Measurements from ENCODE around the gene AUTS2. TPM values are rescaled to one million over a fixed set of nuclear protein-coding genes. Genes with fewer than 3 reads are reported as not detected.

Gene AUTS2
- total RNA-seq, 1 experiment from 2014 or later, result 50.0 TPM

- TF ChIP-seq KAT7 (CRISPR knock-in tag; IDR thresholded peaks at IDR 0.05; ENCODE audit: borderline replicate concordance), result no peak
Measured at GRCh38 chr7:69994218-69994617, 395.9 kb downstream of the AUTS2 start (continued).

- no peak overlapping the region for H3K4me3 Mint-ChIP-seq
Measured at GRCh38 chr7:69994886-69995542, 396.7 kb downstream of the AUTS2 start.

GRCh38 chr7:69996121-69996520 lies 397.8 kb downstream of the AUTS2 start:
- H3K27ac Mint-ChIP-seq, result no peak overlapping the region
- POLR2A ChIA-PET, result no interaction called here
- H3K4me1 Mint-ChIP-seq, result no peaks in the 10 kb centered on the region
- H3K36me3 Mint-ChIP-seq, result no peaks in the 10 kb centered on the region
- CTCF ChIA-PET, result no interaction called here
- ATAC-seq (no peak), DNase-seq (ENCODE audit: low spot score) (no peak)
- no peaks in the 10 kb centered on the region for H3K27me3 Mint-ChIP-seq (ENCODE audit: low read depth)
- no peak for TF ChIP-seq CDX4 (CRISPR knock-in tag; IDR thresholded peaks at IDR 0.05; ENCODE audit: borderline replicate concordance)
- no peaks in the 10 kb centered on the region for H3K9me3 Mint-ChIP-seq
- no peak overlapping the region for H3K4me3 Mint-ChIP-seq

More at GRCh38 chr7:69994886-69995542, 396.7 kb downstream of the AUTS2 start:
- TF ChIP-seq E2F1 (CRISPR knock-in tag; IDR thresholded peaks at IDR 0.05) (no peak), IRF1 (CRISPR knock-in tag; IDR thresholded peaks at IDR 0.05) (no peak), MXD4 (CRISPR knock-in tag; IDR thresholded peaks at IDR 0.05; ENCODE audit: borderline replicate concordance) (no peak)
- Mint-ChIP-seq H3K36me3 (no peaks in the 10 kb centered on the region), H3K4me1 (no peaks in the 10 kb centered on the region), H3K9me3 (0 out of 2 replicates have a peak, but pooled peaks cover 3% of the 10 kb centered on the region), H3K27ac (no peak overlapping the region), H3K27me3 (ENCODE audit: low read depth) (no peaks in the 10 kb centered on the region; the same call in 1 of the 2 replicates)
- ChIA-PET CTCF (no interaction called here), POLR2A (no interaction called here)
- DNase-seq (ENCODE audit: low spot score) (no peak), ATAC-seq (no peak)

GRCh38 chr7:70000737-70001348 lies 402.6 kb downstream of the AUTS2 start:
- ChIA-PET CTCF (no interaction called here), POLR2A (no interaction called here)
- ATAC-seq (no peak), DNase-seq (ENCODE audit: low spot score) (no peak)
- Mint-ChIP-seq H3K27me3 (ENCODE audit: low read depth) (no peaks in the 10 kb centered on the region), H3K27ac (no peak overlapping the region), H3K9me3 (no peaks in the 10 kb centered on the region), H3K4me1 (peaks cover 4% of the 10 kb centered on the region; the same call in 1 of the 2 replicates), H3K4me3 (no peak overlapping the region), H3K36me3 (no peaks in the 10 kb centered on the region)
- TF ChIP-seq ATF3 (CRISPR knock-in tag; conservative IDR thresholded peaks at IDR 0.05) (no peak), E2F1 (CRISPR knock-in tag; IDR thresholded peaks at IDR 0.05) (no peak), MLX (CRISPR knock-in tag; IDR thresholded peaks at IDR 0.05) (no peak), TP53 (CRISPR knock-in tag; IDR thresholded peaks at IDR 0.05) (no peak), ZNF416 (CRISPR knock-in tag; IDR thresholded peaks at IDR 0.05) (no peak), ZNF281 (CRISPR knock-in tag; IDR thresholded peaks at IDR 0.05) (no peak), E2F5 (CRISPR knock-in tag; IDR thresholded peaks at IDR 0.05) (no peak), AR (CRISPR knock-in tag; IDR thresholded peaks at IDR 0.05) (no peak), ZNF396 (CRISPR knock-in tag; IDR thresholded peaks at IDR 0.05; ENCODE audit: borderline replicate concordance) (no peak)
